Immature natural killer cell (primary cell): ENCODE data around the gene SLC16A5. TPM values are rescaled to one million over a fixed set of nuclear protein-coding genes. Genes with fewer than 3 reads are reported as not detected.
"Not testable (repeated sequence)": the region's sequence is repeated elsewhere in the genome, so short reads cannot be mapped to it uniquely, and the experiment has no call there.

ENCODE experiments used
- DNase-seq, 3 donors: peaks; one replicate each; pipeline ENCODE4 v3.0.0; 2022; ENCODE audit warnings: mixed read lengths in 1 of 3
- H3K27ac Mint-ChIP-seq, 6 donors: one replicate each; pipeline ENCODE4 v1.8.0; 2020; ENCODE audit warnings: mixed read lengths in 6 of 6, mild to moderate bottlenecking in 5 of 6, inconsistent platforms in 4 of 6, moderate library complexity in 3 of 6
- H3K27me3 Mint-ChIP-seq, 3 donors: one replicate each; pipeline ENCODE4 v1.8.0; 2020 to 2021; ENCODE audit warnings: low read depth in 3 of 3, mild to moderate bottlenecking in 3 of 3, mixed read lengths in 3 of 3, moderate library complexity in 3 of 3, inconsistent platforms in 1 of 3
- H3K36me3 Mint-ChIP-seq, 3 donors: one replicate each; pipeline ENCODE4 v1.8.0; 2020; ENCODE audit warnings: mixed read lengths in 3 of 3, inconsistent platforms in 2 of 3, mild to moderate bottlenecking in 2 of 3
- H3K4me1 Mint-ChIP-seq, 2 donors: one replicate each; pipeline ENCODE4 v1.8.0; 2020; ENCODE audit warnings: inconsistent platforms in 2 of 2, mild to moderate bottlenecking in 2 of 2, mixed read lengths in 2 of 2, moderate library complexity in 1 of 2
- H3K4me3 Mint-ChIP-seq, 5 donors: one replicate each; pipeline ENCODE4 v1.8.0; 2020; ENCODE audit warnings: mild to moderate bottlenecking in 5 of 5, mixed read lengths in 5 of 5, inconsistent platforms in 3 of 5, moderate library complexity in 3 of 5
- H3K9me3 Mint-ChIP-seq, 6 donors: one replicate each; pipeline ENCODE4 v1.8.0; 2020; ENCODE audit warnings: mild to moderate bottlenecking in 6 of 6, mixed read lengths in 6 of 6, inconsistent platforms in 4 of 6, moderate library complexity in 3 of 6
- polyA plus RNA-seq, 3 donors: library from polyadenylated mRNA; unstranded; fragments of 300-500 nt; fragmentation: Illumina TruSeq; gene quantifications; one replicate each; pipeline ENCODE4 v1.2.3, GENCODE V29; 2021

SLC16A5 gene, protein sequence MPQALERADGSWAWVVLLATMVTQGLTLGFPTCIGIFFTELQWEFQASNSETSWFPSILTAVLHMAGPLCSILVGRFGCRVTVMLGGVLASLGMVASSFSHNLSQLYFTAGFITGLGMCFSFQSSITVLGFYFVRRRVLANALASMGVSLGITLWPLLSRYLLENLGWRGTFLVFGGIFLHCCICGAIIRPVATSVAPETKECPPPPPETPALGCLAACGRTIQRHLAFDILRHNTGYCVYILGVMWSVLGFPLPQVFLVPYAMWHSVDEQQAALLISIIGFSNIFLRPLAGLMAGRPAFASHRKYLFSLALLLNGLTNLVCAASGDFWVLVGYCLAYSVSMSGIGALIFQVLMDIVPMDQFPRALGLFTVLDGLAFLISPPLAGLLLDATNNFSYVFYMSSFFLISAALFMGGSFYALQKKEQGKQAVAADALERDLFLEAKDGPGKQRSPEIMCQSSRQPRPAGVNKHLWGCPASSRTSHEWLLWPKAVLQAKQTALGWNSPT
- polyA plus RNA-seq: 1 to 10 TPM; 1.5 to 2.1 (median 1.5) TPM

DNA sequence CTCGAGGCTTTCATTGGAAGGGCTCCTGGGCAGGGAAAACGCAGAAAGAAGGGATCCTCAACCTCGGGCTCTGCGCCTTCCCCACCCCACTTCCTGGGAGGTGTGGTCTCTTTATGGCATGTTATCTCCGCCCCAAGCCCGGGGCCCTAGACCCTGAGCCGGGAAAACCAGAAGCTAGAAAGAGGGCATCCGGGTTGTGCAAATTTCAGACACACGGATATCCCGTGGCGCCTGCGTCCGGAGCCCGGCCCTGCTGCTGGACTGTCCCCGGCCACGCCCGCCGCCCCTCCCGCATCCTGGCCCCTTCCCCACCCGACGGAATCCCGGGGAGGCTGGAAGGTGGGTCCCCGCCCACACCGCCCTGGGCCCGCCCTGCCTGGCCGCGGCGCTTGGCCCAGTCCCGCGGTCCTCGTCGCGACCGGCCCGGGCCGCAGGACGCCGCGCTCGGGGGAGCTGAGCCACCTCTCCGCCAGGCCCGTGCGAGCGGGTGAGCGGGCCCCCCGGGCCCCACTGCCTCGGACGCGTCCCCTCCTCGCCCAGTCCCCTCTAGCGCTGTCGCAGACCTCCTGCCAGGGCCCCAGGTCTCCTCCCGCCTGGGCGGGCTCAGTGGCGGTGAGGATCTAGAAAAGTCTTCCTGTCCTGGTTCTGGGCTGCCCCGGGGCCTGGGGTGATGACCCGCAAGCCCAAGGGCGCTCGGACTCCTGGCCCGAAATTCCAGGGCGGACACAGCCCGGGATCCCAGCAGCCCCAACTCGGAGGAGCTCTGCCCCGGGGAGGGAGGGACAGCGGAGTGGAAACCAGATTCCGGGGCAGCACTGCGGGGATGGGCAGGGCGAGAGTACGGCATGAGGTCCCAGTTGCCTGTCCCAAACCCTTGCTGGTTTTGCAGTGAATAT lies at the start of gene SLC16A5:
TSS of gene SLC16A5 (plus strand) at position 397 of the 896 bp plus-strand sequence. CDS start 5,683 bp downstream, outside the sequence.
- DNase-seq: peak; percentile 33 to 42 (median 37)
- Mint-ChIP-seq H3K27ac (peak within 1 kb of the TSS; percentile 1 to 77 (median 68)), H3K4me1 (peaks cover 12 to 14% of the 10 kb centered on the region in 2 donors), H3K27me3 (peaks cover 0 to 1% (median 1%) of the 10 kb centered on the region in 3 donors), H3K9me3 (no peaks in the 10 kb centered on the region), H3K36me3 (no peaks in the 10 kb centered on the region), H3K4me3 (peak within 1 kb of the TSS; percentile 79 to 86 (median 83))

DNA sequence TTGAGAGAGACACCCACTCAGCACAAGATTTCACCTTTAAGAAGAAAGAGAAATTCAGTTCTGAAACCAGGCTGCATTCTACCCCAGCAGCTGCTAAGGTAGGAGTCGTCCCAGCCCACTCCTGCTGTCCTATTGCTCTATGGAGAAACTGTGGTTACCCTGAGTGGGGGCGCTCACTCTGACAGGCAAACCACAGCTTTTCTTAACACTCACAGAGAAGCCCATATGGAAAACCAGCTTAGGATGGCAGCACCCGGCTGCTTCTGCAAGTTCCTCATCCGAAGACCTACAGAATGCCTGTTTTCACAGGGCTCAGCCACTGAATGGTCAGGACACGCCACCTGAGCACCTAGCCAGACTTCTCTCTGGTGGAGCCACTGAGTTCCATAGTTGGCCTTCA lies 48.5 kb upstream of the SLC16A5 start:
- DNase-seq: no peak
- Mint-ChIP-seq H3K9me3 (peaks cover 0 to 2% (median 0%) of the 10 kb centered on the region in 6 donors), H3K36me3 (peaks cover 13 to 26% (median 21%) of the 10 kb centered on the region in 3 donors), H3K27me3 (peaks cover 16 to 26% (median 18%) of the 10 kb centered on the region in 3 donors), H3K4me3 (no peak overlapping the region), H3K4me1 (peaks cover 13 to 25% of the 10 kb centered on the region in 2 donors), H3K27ac (no peak overlapping the region)

DNA sequence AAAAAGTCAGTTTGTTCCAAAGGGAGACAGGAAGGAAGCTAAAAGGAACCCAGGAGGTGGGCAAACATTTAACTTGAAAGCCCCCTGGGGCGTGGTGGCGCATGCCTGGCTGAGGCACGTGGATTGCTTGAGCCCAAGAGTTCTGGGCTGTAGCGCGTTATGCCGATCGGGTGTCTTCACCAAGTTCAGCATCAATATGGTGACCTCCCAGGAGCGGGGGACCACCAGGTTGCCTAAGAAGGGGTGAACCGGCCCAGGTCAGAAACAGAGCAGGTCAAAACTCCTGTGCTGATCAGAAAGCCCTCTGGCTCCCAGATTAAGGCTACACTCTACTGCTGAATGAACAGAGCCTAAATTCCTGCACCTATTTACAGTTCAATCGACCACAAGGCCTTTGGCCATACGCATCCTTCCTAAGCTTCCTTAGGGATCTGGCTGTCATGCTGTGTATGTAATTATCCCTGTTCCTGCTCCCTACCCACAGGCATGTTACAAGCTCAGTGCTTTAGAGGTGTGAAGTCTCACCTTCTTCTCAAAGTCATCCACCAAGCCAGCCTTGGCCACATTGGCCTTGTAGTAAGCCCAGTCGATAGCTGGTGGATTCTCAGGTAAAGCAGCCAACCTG lies 46.0 kb upstream of the SLC16A5 start:
- H3K27ac Mint-ChIP-seq: peak overlapping the region in 1 of 6 donors; percentile 35
- H3K27me3 Mint-ChIP-seq: peaks cover 0 to 2% (median 1%) of the 10 kb centered on the region in 3 donors
- no peak overlapping the region for H3K4me3 Mint-ChIP-seq

DNA sequence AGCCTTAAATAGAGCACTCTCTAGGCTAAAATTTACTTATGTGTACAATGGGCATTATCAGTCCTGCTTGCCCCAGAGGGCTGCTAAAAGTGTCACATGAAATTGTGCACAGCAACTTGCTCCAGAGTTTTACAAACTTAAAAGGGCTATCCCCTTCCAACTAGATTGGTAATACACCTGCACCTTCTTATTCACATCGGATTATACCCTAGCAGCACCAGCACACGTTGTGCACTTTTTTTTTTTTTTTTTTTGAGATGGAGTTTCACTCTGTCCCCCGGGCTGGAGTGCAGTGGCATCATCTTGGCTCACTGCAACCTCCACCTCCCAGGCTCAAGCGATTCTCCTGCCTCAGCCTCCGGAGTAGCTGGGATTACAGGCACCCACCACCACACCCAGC lies 44.0 kb upstream of the SLC16A5 start:
- H3K4me1 Mint-ChIP-seq: peaks cover 36 to 37% of the 10 kb centered on the region in 2 donors
- H3K27me3 Mint-ChIP-seq, H3K9me3 Mint-ChIP-seq, DNase-seq, H3K27ac Mint-ChIP-seq, H3K4me3 Mint-ChIP-seq: not testable (repeated sequence)
- H3K36me3 Mint-ChIP-seq: peaks cover 12 to 20% (median 18%) of the 10 kb centered on the region in 3 donors

More for the DNA sequence above, 46.0 kb upstream of the SLC16A5 start:
- Mint-ChIP-seq H3K36me3 (peaks cover 13 to 26% (median 21%) of the 10 kb centered on the region in 3 donors), H3K9me3 (no peaks in the 10 kb centered on the region), H3K4me1 (peaks cover 23% of the 10 kb centered on the region in 2 donors)
- no peak for DNase-seq

DNA sequence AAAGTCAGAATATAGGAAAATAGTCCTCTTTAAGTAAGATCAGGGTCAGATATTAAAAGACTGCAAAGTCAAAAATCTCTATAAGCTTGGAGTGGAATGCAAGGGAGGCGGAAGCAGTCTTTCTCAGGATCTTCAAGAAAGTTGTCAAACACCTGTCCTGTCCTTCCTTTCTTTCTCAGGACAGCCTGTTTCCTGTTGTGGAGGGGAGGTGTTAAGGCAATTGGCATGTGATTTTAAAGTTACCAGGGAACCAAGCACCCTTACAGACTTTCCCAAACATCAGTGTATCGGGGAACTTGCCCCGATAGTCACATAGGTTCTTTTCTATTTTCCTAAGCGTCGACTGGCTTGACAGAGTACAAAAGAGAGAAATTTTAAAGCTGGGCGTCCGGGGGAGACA lies 43.0 kb upstream of the SLC16A5 start:
- DNase-seq: no peak
- Mint-ChIP-seq H3K27ac (peak overlapping the region in 4 of 6 donors; percentile 39 to 77 (median 66)), H3K4me1 (peaks cover 36 to 47% of the 10 kb centered on the region in 2 donors), H3K27me3 (peaks cover 0 to 2% (median 1%) of the 10 kb centered on the region in 3 donors), H3K36me3 (peaks cover 8 to 14% (median 13%) of the 10 kb centered on the region in 3 donors), H3K4me3 (peak overlapping the region in 4 of 5 donors; percentile 6 to 95 (median 68)), H3K9me3 (no peaks in the 10 kb centered on the region)

DNA sequence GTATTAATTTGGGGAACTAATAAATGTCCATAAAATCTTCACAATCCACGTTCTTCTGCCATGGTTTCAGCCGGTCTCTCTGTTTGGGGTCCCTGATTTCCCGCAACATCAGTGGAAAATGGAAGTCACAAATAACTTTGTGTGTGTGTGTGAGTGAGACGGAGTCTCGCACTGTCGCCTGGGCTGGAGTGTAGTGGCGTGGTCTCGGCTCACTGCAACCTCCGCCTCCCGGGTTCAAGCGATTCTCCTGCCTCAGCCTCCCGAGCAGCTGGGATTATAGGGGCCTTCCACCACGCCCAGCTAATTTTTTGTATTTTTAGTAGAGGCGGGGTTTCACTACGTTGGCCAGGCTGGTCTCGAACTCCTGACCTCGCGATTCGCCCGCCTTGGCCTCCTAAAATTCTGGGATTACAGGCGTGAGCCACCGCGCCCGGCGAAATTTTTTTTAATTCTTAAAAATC lies 41.8 kb upstream of the SLC16A5 start:
- H3K9me3 Mint-ChIP-seq: not testable (repeated sequence)

DNA sequence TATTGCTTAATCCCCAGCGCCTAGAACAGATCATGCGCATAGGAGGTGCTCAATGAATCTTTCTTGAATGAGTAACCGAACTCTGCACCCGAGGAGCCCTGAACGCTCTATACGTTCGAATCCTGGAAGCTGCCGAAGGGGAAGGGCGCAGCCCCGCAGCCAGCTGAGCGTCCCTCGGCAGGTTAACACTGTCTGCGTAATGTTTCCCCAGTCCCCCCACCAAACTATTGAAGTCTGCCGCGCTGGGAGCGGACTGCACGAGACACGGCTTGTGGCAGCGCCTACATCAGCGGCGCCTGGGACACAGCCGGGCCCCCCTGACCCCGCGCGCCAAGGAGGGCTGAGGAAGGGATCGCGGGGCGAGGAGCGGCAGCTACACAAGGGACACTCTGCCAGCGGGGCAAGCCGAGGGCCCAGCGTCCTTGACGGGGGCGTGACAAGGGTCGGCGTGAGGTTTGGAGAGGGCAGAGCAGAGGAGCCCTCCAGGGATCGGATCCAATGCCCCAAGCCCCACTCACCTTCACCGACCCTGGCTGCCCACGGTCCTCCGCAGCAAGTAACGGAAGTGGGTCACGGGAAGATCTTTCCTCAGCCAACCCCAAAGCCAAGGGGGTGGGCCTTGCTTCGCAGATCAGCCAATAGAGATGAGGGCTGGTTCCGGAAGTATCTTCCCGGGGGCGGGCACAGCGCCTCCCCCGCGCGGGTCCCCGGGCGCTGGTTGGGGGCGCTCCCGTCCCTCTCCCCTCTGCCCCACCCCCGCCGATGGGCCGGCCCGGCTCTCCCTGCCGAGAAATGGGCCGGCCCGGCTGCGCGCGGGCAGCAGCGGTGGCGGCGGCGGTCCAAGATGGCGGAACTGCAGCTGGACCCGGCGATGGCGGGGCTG lies 41.1 kb upstream of the SLC16A5 start, which contains the start of the genes ATP5PD and KCTD2:
TSS of gene ATP5PD (minus strand) at position 563 of the 883 bp plus-strand sequence. CDS start 4,319 bp downstream, outside the sequence.
TSS of gene KCTD2 (plus strand) at position 819 of the 883 bp plus-strand sequence. CDS start at position 845, 26 bp downstream.
- H3K4me1 Mint-ChIP-seq: peaks cover 36 to 49% of the 10 kb centered on the region in 2 donors
- peaks cover 0 to 4% (median 0%) of the 10 kb centered on the region in 3 donors for H3K27me3 Mint-ChIP-seq

More for the DNA sequence above, 41.8 kb upstream of the SLC16A5 start:
- not testable (repeated sequence) for H3K36me3 Mint-ChIP-seq, DNase-seq, H3K27me3 Mint-ChIP-seq
- Mint-ChIP-seq H3K27ac (peak overlapping the region; percentile 89 to 97 (median 94)), H3K4me1 (peaks cover 36 to 49% of the 10 kb centered on the region in 2 donors), H3K4me3 (peak overlapping the region; percentile 94 to 95 (median 95))

DNA sequence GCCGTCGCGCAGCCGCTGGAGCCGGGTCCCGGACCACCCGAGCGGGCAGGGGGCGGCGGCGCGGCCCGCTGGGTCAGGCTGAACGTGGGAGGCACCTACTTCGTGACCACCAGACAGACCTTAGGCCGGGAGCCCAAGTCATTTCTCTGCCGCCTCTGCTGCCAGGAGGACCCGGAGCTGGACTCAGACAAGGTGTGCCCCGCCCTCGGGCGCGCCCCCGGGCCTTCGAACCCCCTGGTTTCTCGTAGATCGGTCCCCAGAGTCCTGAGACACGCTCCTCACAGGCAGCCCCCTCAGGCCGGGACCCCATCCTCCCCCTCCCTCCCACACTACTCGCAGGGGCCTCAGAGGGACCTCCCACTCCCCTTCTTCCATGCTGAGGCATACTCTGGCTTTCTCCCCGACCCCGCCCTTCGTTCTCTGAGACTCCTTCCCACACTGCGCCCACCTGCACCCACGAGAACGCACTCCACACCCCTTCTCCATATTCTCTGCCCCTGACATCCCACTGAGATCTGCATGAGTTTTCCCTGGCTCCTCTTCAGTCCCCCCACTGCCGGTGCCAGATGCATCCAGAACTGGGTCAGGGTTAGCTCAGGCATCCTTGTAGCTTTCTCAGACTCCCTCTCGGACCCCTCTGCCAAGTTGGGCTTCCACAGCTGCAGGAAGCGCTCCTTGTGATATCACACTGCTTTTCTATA lies 40.2 kb upstream of the SLC16A5 start:
- peak overlapping the region; percentile 88 to 93 (median 92) for H3K4me3 Mint-ChIP-seq
- H3K9me3 Mint-ChIP-seq: no peaks in the 10 kb centered on the region
- H3K36me3 Mint-ChIP-seq: peaks cover 0 to 8% (median 5%) of the 10 kb centered on the region in 3 donors
- peaks cover 39 to 49% of the 10 kb centered on the region in 2 donors for H3K4me1 Mint-ChIP-seq
- H3K27ac Mint-ChIP-seq: peak overlapping the region; percentile 75 to 90 (median 88)
- no peak for DNase-seq
- peaks cover 0 to 4% (median 0%) of the 10 kb centered on the region in 3 donors for H3K27me3 Mint-ChIP-seq

More for the DNA sequence above, 41.1 kb upstream of the SLC16A5 start, which contains the start of the genes ATP5PD and KCTD2:
- H3K27ac Mint-ChIP-seq: peak within 1 kb of the TSS; percentile 89 to 97 (median 94)
- peaks cover 4 to 8% (median 5%) of the 10 kb centered on the region in 3 donors for H3K36me3 Mint-ChIP-seq
- peak within 1 kb of the TSS; percentile 94 to 95 (median 95) for H3K4me3 Mint-ChIP-seq
- DNase-seq: peak; percentile 94 to 96 (median 94)
- H3K9me3 Mint-ChIP-seq: no peaks in the 10 kb centered on the region

DNA sequence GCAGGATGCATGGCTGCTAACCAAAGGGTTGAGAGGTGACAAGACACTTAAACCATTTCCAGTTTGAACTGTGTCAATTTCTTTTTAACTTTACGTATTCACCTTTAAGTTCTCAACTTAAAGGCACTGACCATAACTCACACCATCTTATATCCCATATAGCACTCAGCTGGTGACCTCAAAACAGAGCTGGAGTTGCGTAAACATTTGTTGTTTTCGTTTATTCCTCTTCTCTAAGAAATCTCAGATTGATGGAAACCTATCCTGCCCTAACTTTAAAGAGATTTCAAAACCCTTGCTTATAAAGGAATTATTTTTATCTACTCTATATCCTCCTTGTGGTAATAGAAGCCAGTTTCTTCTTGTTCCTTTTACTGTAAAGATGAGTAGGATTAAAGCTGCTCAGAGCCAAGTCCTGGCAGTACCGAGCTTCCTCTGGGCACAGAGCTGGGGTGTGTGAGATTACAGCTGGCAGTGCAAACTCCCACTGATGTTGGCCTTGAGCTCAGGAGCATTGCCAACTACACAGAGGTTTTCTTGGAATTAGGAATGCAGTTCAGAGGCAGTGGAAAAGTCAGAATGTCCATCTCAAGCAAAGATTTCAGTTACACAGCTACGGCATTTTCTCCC lies 39.4 kb upstream of the SLC16A5 start:
- no peaks in the 10 kb centered on the region for H3K9me3 Mint-ChIP-seq
- H3K36me3 Mint-ChIP-seq: peaks cover 6 to 12% (median 8%) of the 10 kb centered on the region in 3 donors
- peaks cover 0 to 4% (median 0%) of the 10 kb centered on the region in 3 donors for H3K27me3 Mint-ChIP-seq
- DNase-seq: no peak
- peaks cover 40 to 49% of the 10 kb centered on the region in 2 donors for H3K4me1 Mint-ChIP-seq
- H3K27ac Mint-ChIP-seq: peak overlapping the region; percentile 75 to 90 (median 88)
- peak overlapping the region; percentile 88 to 93 (median 92) for H3K4me3 Mint-ChIP-seq

DNA sequence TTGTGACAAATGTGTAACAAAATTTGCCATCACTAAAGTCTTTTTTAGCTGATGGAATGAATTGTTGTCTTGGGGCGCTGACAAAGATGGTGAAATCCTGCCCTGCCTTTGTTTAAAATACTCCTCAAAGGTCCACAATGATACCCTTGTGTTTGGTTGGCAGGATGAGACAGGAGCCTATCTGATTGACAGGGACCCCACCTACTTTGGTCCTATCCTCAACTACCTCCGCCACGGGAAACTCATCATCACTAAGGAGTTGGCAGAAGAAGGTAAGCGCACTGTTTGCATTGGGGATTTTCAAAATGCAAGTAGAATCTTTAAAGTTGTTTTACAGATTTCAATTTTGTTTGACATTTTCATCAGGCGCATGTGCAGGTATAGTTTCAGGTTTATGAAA lies 38.7 kb upstream of the SLC16A5 start:
- H3K4me1 Mint-ChIP-seq: peaks cover 40 to 49% of the 10 kb centered on the region in 2 donors
- DNase-seq: no peak
- peaks cover 0 to 4% (median 0%) of the 10 kb centered on the region in 3 donors for H3K27me3 Mint-ChIP-seq
- H3K36me3 Mint-ChIP-seq: peaks cover 6 to 12% (median 8%) of the 10 kb centered on the region in 3 donors
- H3K4me3 Mint-ChIP-seq: peak overlapping the region in 3 of 5 donors; percentile 32 to 92 (median 92)
- no peaks in the 10 kb centered on the region for H3K9me3 Mint-ChIP-seq
- H3K27ac Mint-ChIP-seq: peak overlapping the region in 4 of 6 donors; percentile 14 to 75 (median 32)

DNA sequence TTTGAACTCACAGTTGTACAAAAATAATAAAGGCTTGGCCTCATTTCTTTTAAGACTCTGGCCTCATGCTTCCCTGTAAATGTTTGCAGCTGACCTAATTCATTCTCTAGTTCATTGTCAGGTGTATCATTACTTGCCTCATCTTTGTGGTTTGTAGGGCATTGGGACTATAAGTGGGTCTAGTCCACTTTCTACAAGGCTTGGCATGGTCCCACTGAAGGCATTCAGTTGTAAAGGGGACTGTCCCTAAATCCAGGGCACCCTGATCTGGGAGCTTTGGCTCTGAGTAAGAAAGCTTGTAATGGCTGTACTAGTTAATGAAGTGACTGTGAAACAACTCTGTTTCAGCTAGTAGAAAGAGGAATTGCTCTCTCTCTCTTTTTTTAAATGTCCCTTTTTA lies 38.0 kb upstream of the SLC16A5 start:
- H3K4me3 Mint-ChIP-seq: peak overlapping the region in 4 of 5 donors; percentile 13 to 40 (median 34)
- peaks cover 6 to 13% (median 8%) of the 10 kb centered on the region in 3 donors for H3K36me3 Mint-ChIP-seq
- no peak for DNase-seq
- peaks cover 0 to 4% (median 0%) of the 10 kb centered on the region in 3 donors for H3K27me3 Mint-ChIP-seq
- no peaks in the 10 kb centered on the region for H3K9me3 Mint-ChIP-seq
- H3K27ac Mint-ChIP-seq: peak overlapping the region in 1 of 6 donors; percentile 34
- H3K4me1 Mint-ChIP-seq: peaks cover 38 to 45% of the 10 kb centered on the region in 2 donors
